GM12878 (cell line): ENCODE results near the gene RIPK4. TPM values are rescaled to one million over a fixed set of nuclear protein-coding genes. Genes with fewer than 3 reads are reported as not detected.

ENCODE experiments used
- ASH2L ChIP-seq: fragments of 300-600, 200-600 bp; sonication (generic); IDR thresholded peaks from 2 replicates; pipeline ENCODE4 v1.6.1; 2017; ENCODE audit warnings: low read depth, mild to moderate bottlenecking, borderline replicate concordance
- CHD2 ChIP-seq: IDR thresholded peaks from 2 replicates; pipeline ENCODE4 v1.6.1; 2011; ENCODE audit warnings: low read depth, low read length, improper control_type of control experiment, borderline replicate concordance
- EGR1 ChIP-seq, 2 experiments: IDR thresholded peaks; 1 replicate in 1 of 2; 2 replicates in 1 of 2; pipeline ENCODE4 v1.6.1; 2011 to 2012; ENCODE audit warnings: low read depth in 2 of 2, low read length in 2 of 2, borderline replicate concordance in 1 of 2, mild to moderate bottlenecking in 1 of 2, moderate library complexity in 1 of 2
- HDGF ChIP-seq: fragments of 450-650 bp; IDR thresholded peaks from 2 replicates; pipeline ENCODE4 v1.6.1; 2016; ENCODE audit warnings: antibody characterized with exemption
- NFYB ChIP-seq: IDR thresholded peaks from 2 replicates; pipeline ENCODE4 v1.6.1; 2011; ENCODE audit warnings: low read depth, mild to moderate bottlenecking, low read length, improper control_type of control experiment, moderate library complexity; ENCODE audit not compliant: insufficient read depth
- RCOR1 ChIP-seq: conservative IDR thresholded peaks from 2 replicates; pipeline ENCODE4 v1.6.1; 2012; ENCODE audit warnings: low read depth, low read length, improper control_type of control experiment
- RFX5 ChIP-seq: IDR thresholded peaks from 2 replicates; pipeline ENCODE4 v1.6.1; 2011; ENCODE audit warnings: low read depth, low read length, improper control_type of control experiment
- SMARCA5 ChIP-seq: fragments of 450-650 bp; IDR thresholded peaks from 2 replicates; pipeline ENCODE4 v1.6.1; 2017; ENCODE audit warnings: mild to moderate bottlenecking
- SREBF1 ChIP-seq: IDR thresholded peaks from 2 replicates; pipeline ENCODE4 v1.6.1; 2012; ENCODE audit warnings: mild to moderate bottlenecking, low read length
- polyA plus RNA-seq, 11 experiments: library from polyadenylated mRNA; depleted of rRNA in 4 of 11; unstranded in 6 of 11; stranded (reverse) in 5 of 11; fragments of >200 nt; fragmentation: Nextera tagmentation in 4 of 11; fragmentation: Illumina TruSeq in 1 of 11; extraction: Ambion mirVana in 4 of 11; extraction: Trizol in 1 of 11; gene quantifications; 1 replicate in 1 of 11; 2 replicates in 10 of 11; pipeline versions ENCODE4 v1.2.1 to v1.2.3, GENCODE V29; 2011 to 2016; ENCODE audit warnings: inconsistent platforms in 2 of 11, missing spikeins in 2 of 11, low read depth in 1 of 11
- total RNA-seq, 4 experiments: library from RNA; depleted of rRNA in 3 of 4; stranded (reverse); fragments of >200 nt in 3 of 4; fragmentation: Illumina TruSeq in 1 of 4; extraction: Trizol in 1 of 4; gene quantifications; 2 replicates each; pipeline versions ENCODE4 v1.2.1 to v1.2.3, GENCODE V29; 2013 to 2021
- TF ChIP-seq, protein P1 (sequence below): IDR thresholded peaks from 2 replicates; pipeline ENCODE4 v1.6.1; 2012; ENCODE audit warnings: improper control_type of control experiment, low read depth, low read length; ENCODE audit not compliant: insufficient replicate concordance
- TF ChIP-seq, protein P2 (sequence below): IDR thresholded peaks from 2 replicates; pipeline ENCODE4 v1.6.1; 2011; ENCODE audit warnings: borderline replicate concordance, low read depth, mild to moderate bottlenecking, moderate library complexity, mixed read lengths, low read length; ENCODE audit not compliant: insufficient read depth; ENCODE audit errors: extremely low read length
- TF ChIP-seq, protein P3 (sequence below): IDR thresholded peaks from 2 replicates; pipeline ENCODE4 v1.6.1; 2012; ENCODE audit warnings: low read depth, low read length, improper control_type of control experiment

Gene RIPK4
- total and polyA plus RNA-seq, 10 of the 15 experiments (the other 5 are each of a cell fraction or from before 2014, with no cell fraction given) = 0.05 TPM; not detected in 9

DNA sequence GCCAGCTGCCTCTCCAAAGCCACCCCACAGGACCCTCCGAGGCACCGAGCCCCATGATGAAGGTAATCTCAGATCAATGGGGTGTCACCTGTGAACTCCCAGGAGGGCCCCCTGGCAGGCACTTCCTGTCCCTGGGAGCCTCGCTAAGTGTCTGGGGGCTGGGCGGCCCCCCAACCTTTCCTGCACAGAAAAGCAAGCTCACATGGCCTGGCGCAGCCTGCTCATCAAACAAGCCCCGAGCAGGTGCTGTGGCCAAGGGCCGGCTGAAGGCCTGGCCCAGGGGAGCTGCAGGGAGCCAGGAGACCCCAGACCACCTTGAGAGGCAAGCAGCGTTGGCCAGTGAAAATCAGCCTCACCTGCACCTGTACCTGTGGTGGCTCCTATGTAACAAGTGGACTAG, 2.9 kb downstream of the RIPK4 start (continued):
- TF ChIP-seq, protein P1, sequence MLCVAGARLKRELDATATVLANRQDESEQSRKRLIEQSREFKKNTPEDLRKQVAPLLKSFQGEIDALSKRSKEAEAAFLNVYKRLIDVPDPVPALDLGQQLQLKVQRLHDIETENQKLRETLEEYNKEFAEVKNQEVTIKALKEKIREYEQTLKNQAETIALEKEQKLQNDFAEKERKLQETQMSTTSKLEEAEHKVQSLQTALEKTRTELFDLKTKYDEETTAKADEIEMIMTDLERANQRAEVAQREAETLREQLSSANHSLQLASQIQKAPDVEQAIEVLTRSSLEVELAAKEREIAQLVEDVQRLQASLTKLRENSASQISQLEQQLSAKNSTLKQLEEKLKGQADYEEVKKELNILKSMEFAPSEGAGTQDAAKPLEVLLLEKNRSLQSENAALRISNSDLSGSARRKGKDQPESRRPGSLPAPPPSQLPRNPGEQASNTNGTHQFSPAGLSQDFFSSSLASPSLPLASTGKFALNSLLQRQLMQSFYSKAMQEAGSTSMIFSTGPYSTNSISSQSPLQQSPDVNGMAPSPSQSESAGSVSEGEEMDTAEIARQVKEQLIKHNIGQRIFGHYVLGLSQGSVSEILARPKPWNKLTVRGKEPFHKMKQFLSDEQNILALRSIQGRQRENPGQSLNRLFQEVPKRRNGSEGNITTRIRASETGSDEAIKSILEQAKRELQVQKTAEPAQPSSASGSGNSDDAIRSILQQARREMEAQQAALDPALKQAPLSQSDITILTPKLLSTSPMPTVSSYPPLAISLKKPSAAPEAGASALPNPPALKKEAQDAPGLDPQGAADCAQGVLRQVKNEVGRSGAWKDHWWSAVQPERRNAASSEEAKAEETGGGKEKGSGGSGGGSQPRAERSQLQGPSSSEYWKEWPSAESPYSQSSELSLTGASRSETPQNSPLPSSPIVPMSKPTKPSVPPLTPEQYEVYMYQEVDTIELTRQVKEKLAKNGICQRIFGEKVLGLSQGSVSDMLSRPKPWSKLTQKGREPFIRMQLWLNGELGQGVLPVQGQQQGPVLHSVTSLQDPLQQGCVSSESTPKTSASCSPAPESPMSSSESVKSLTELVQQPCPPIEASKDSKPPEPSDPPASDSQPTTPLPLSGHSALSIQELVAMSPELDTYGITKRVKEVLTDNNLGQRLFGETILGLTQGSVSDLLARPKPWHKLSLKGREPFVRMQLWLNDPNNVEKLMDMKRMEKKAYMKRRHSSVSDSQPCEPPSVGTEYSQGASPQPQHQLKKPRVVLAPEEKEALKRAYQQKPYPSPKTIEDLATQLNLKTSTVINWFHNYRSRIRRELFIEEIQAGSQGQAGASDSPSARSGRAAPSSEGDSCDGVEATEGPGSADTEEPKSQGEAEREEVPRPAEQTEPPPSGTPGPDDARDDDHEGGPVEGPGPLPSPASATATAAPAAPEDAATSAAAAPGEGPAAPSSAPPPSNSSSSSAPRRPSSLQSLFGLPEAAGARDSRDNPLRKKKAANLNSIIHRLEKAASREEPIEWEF = no peak
- TF ChIP-seq, protein P2, sequence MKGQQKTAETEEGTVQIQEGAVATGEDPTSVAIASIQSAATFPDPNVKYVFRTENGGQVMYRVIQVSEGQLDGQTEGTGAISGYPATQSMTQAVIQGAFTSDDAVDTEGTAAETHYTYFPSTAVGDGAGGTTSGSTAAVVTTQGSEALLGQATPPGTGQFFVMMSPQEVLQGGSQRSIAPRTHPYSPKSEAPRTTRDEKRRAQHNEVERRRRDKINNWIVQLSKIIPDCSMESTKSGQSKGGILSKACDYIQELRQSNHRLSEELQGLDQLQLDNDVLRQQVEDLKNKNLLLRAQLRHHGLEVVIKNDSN = no peak
- TF ChIP-seq RFX5 = no peak
- TF ChIP-seq RCOR1 = no peak
- TF ChIP-seq EGR1 (IDR thresholded peaks at IDR 0.05; ENCODE audit: borderline replicate concordance in 1 of 2, low read depth in 2 of 2, low read length in 2 of 2) = no peak
- TF ChIP-seq SMARCA5 = no peak
- no peak for TF ChIP-seq NFYB
- no peak for TF ChIP-seq ASH2L
- TF ChIP-seq, protein P3, sequence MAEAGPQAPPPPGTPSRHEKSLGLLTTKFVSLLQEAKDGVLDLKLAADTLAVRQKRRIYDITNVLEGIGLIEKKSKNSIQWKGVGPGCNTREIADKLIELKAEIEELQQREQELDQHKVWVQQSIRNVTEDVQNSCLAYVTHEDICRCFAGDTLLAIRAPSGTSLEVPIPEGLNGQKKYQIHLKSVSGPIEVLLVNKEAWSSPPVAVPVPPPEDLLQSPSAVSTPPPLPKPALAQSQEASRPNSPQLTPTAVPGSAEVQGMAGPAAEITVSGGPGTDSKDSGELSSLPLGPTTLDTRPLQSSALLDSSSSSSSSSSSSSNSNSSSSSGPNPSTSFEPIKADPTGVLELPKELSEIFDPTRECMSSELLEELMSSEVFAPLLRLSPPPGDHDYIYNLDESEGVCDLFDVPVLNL = no peak
- no peak for TF ChIP-seq SREBF1
- no peak for TF ChIP-seq HDGF
- no peak for TF ChIP-seq CHD2
